ENCODE results near the gene KLRC3.
A peak's percentile ranks its signal among the peaks of the same experiment; 100 is the strongest.
"Not testable (repeated sequence)": the region's sequence is repeated elsewhere in the genome, so short reads cannot be mapped to it uniquely, and the experiment has no call there.

The KLRC3 gene

GRCh38 chr12:10420334-10420733, at the start of gene KLRC3:
KLRC3 (minus strand) TSS chr12:10420595; CDS start chr12:10420550, 45 bp downstream.
- not testable (repeated sequence) for DNase-seq

- DNase-seq: no peak
These were observed 49.3 kb upstream of the KLRC3 start for GRCh38 chr12:10469701-10470100.

- no peak for DNase-seq
These were observed 45.9 kb upstream of the KLRC3 start for GRCh38 chr12:10466311-10466710.

- no peak for DNase-seq
These were observed 37.4 kb upstream of the KLRC3 start for GRCh38 chr12:10457760-10458159.

- no peak for DNase-seq
These were observed 36.5 kb upstream of the KLRC3 start for GRCh38 chr12:10456856-10457255.

- DNase-seq: no peak
These were observed 35.4 kb upstream of the KLRC3 start for GRCh38 chr12:10455766-10456165.

GRCh38 chr12:10454531-10454930, 34.1 kb upstream of the KLRC3 start:
- no peak for DNase-seq

GRCh38 chr12:10453156-10453555, 32.8 kb upstream of the KLRC3 start, which contains the start of gene KLRC1:
KLRC1 (minus strand) TSS chr12:10453377; CDS start chr12:10451156, 2,221 bp downstream.
- DNase-seq: no peak

- DNase-seq: no peak
These were observed 27.8 kb upstream of the KLRC3 start for GRCh38 chr12:10448236-10448635.

- DNase-seq: not testable (repeated sequence)
These were observed 25.7 kb upstream of the KLRC3 start for GRCh38 chr12:10446052-10446451.

- not testable (repeated sequence) for DNase-seq
These were observed 20.7 kb upstream of the KLRC3 start for GRCh38 chr12:10441144-10441543.

GRCh38 chr12:10439608-10440274, 19.3 kb upstream of the KLRC3 start:
- not testable (repeated sequence) for DNase-seq

GRCh38 chr12:10437601-10438000, 17.2 kb upstream of the KLRC3 start:
- not testable (repeated sequence) for DNase-seq

GRCh38 chr12:10435816-10436215, 15.4 kb upstream of the KLRC3 start, which contains the start of gene KLRC2:
KLRC2 (minus strand) TSS chr12:10436010; CDS start chr12:10435986, 24 bp downstream.
- peak; percentile 32 for DNase-seq

- not testable (repeated sequence) for DNase-seq
These were observed 10.2 kb upstream of the KLRC3 start for GRCh38 chr12:10430623-10431022.

- not testable (repeated sequence) for DNase-seq
These were observed 5.5 kb upstream of the KLRC3 start for GRCh38 chr12:10425938-10426337.

- DNase-seq: not testable (repeated sequence)
These were observed 4.0 kb upstream of the KLRC3 start for GRCh38 chr12:10424260-10424899.

- DNase-seq: not testable (repeated sequence)
These were observed 1.8 kb upstream of the KLRC3 start for GRCh38 chr12:10422159-10422558.

GRCh38 chr12:10409392-10409791, 11.0 kb downstream of the KLRC3 start, which contains the start of gene KLRC4:
KLRC4 (minus strand) TSS chr12:10409757; CDS start chr12:10409575, 182 bp downstream.
- no peak for DNase-seq

GRCh38 chr12:10408842-10409241, 11.6 kb downstream of the KLRC3 start:
- DNase-seq: no peak

- DNase-seq: no peak
These were observed 13.7 kb downstream of the KLRC3 start for GRCh38 chr12:10406725-10407124.

- no peak for DNase-seq
These were observed 15.1 kb downstream of the KLRC3 start for GRCh38 chr12:10405294-10405693.

- DNase-seq: no peak
These were observed 15.6 kb downstream of the KLRC3 start for GRCh38 chr12:10404798-10405197.

GRCh38 chr12:10400829-10401228, 19.6 kb downstream of the KLRC3 start:
- DNase-seq: no peak

All from T1000 (cell line).